ENCODE results near the gene ODF2.

The ODF2 gene

DNA sequence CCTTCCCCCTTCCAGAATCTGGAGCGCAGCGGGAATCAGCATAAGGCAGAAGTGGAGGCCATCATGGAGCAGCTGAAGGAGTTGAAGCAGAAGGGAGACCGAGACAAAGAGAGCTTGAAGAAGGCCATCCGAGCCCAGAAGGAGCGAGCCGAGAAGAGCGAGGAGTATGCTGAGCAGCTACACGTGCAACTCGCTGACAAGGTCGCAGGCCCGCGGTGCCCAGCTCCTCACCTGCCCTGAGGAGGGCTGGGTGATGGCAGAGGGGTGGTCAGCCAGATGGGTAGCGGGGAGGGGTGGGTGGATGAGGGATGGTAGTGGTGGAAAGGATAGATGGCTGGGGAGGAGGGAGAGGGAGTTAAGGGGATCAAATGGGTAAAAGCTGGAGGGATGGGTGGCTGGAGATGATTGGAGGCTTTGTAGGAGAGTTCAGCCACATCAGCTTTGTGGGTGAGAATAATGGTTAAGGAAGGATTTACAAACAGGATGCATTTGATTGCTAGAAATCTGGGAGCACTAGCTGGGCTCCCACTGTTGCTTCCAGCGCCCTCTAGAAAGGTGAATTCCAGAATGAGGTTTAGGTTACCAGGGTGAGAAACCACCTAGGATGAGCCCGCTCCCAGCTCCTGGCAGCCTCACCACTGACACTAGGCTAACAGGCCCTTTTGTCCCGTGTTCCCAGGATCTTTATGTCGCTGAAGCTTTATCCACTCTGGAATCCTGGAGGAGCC is 29.0 kb downstream of the ODF2 start:
- H3K27ac ChIP-seq, result no peak overlapping the region
- peaks cover 96% of the 10 kb centered on the region for H3K36me3 ChIP-seq
- no peaks in the 10 kb centered on the region for H3K9me3 ChIP-seq
- no peaks in the 10 kb centered on the region for H3K4me1 ChIP-seq (ENCODE audit: control insufficient read depth in 1 of 2, insufficient read depth in 1 of 2, low read depth in 1 of 2, low read length in 1 of 2)
- H3K27me3 ChIP-seq, result no peaks in the 10 kb centered on the region
- no peak for TF ChIP-seq CTCF (IDR thresholded peaks at IDR 0.05)
- H3K4me3 ChIP-seq (ENCODE audit: low read depth in 1 of 2, low read length in 1 of 2), result no peak overlapping the region

GRCh38 chr9:128485414-128485855 is 29.6 kb downstream of the ODF2 start:
- no peak overlapping the region for H3K27ac ChIP-seq

DNA sequence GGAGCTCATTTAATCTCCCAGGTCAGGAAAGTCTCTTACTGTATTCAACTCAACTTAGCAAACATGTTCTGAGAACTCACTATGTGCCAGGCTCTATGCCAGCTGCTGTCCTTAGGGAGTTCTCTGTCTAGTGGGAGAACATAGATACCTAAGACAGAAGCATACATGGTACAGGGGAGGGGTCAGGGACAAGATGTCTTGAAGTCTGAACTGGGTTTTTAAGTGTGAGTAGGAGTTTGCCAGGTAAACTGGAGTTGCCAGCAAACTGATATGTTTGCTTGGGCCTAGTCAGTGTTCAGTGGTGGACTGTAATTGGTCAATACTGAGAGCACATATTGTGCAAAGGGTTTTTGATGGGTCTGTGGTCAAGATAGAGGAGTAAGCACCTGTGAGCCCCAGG is 30.4 kb downstream of the ODF2 start:
- peaks cover 95% of the 10 kb centered on the region for H3K36me3 ChIP-seq
- no peaks in the 10 kb centered on the region for H3K4me1 ChIP-seq (ENCODE audit: control insufficient read depth in 1 of 2, insufficient read depth in 1 of 2, low read depth in 1 of 2, low read length in 1 of 2)
- H3K27me3 ChIP-seq, result no peaks in the 10 kb centered on the region
- TF ChIP-seq CTCF (IDR thresholded peaks at IDR 0.05), result no peak
- no peak overlapping the region for H3K27ac ChIP-seq
- no peaks in the 10 kb centered on the region for H3K9me3 ChIP-seq
- no peak overlapping the region for H3K4me3 ChIP-seq (ENCODE audit: low read depth in 1 of 2, low read length in 1 of 2)

More at GRCh38 chr9:128485414-128485855, 29.6 kb downstream of the ODF2 start:
- Histone ChIP-seq H3K4me3 (ENCODE audit: low read depth in 1 of 2, low read length in 1 of 2) (no peak overlapping the region), H3K36me3 (peaks cover 96% of the 10 kb centered on the region), H3K4me1 (ENCODE audit: control insufficient read depth in 1 of 2, insufficient read depth in 1 of 2, low read depth in 1 of 2, low read length in 1 of 2) (no peaks in the 10 kb centered on the region), H3K9me3 (no peaks in the 10 kb centered on the region), H3K27me3 (no peaks in the 10 kb centered on the region)
- TF ChIP-seq CTCF (IDR thresholded peaks at IDR 0.05), result no peak

DNA sequence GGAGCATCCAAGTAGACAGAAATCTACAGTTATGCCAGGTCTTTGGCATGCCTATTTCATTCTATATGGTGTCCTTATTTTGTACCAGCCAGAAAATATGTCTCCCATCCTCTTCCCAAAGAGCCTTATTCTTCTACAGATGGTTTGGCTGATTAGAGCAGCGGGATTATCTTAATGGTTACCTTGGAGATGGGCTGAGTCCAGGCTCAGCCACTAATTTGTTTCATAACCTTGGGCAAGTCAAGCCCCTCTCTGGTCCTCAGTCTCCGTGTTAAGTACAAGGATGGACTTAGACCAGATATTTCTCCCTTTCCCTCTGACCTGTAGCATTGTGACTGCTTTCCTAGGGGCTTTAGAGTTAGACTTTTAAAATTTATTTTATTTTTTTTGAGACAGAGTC is 37.6 kb downstream of the ODF2 start:
- H3K27ac ChIP-seq, result no peak overlapping the region
- no peaks in the 10 kb centered on the region for H3K27me3 ChIP-seq
- H3K4me1 ChIP-seq (ENCODE audit: control insufficient read depth in 1 of 2, insufficient read depth in 1 of 2, low read depth in 1 of 2, low read length in 1 of 2), result peaks cover 12 to 14% of the 10 kb centered on the region in 2 experiments
- H3K36me3 ChIP-seq, result peaks cover 64% of the 10 kb centered on the region
- H3K4me3 ChIP-seq (ENCODE audit: low read depth in 1 of 2, low read length in 1 of 2), result no peak overlapping the region
- no peaks in the 10 kb centered on the region for H3K9me3 ChIP-seq
- TF ChIP-seq CTCF (IDR thresholded peaks at IDR 0.05), result no peak

DNA sequence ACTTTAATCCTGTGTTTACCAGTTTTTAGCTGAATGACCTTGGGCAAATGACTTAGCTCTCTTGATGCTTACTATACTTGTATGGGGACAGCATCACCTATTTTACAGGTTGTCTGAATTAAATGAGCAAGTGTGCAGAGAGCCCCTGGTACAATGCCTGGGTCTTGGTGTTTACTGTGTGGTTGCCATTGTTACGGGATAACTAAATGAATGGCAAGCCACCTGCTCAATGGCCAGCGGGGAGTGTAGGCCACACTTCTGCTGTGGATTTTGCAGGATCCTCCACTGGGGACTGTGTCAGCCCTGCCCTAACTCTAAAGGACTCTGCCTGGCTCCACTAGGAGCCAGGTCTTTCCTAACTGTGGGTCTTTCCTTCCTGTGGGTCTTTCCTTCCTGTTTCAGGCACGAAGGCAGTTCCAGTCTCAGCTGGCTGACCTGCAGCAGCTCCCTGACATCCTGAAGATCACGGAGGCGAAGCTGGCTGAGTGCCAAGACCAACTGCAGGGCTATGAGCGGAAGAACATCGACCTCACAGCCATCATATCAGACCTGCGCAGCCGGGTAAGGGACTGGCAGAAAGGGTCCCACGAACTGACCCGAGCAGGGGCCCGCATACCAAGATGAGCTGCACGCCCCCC is 38.4 kb downstream of the ODF2 start:
- peak overlapping the region; percentile 41 for H3K27ac ChIP-seq
- no peak for TF ChIP-seq CTCF (IDR thresholded peaks at IDR 0.05)
- peak overlapping the region; percentile 10 to 23 for H3K4me3 ChIP-seq (ENCODE audit: low read depth in 1 of 2, low read length in 1 of 2)
- H3K36me3 ChIP-seq, result peaks cover 67% of the 10 kb centered on the region
- peaks cover 12 to 14% of the 10 kb centered on the region in 2 experiments for H3K4me1 ChIP-seq (ENCODE audit: control insufficient read depth in 1 of 2, insufficient read depth in 1 of 2, low read depth in 1 of 2, low read length in 1 of 2)
- no peaks in the 10 kb centered on the region for H3K9me3 ChIP-seq
- H3K27me3 ChIP-seq, result no peaks in the 10 kb centered on the region
